HEK293 (cell line): ENCODE data around the gene MMP27.

Source experiments
- CTCF ChIP-seq: fragments of 450-650 bp; formaldehyde crosslinking; IDR thresholded peaks from 2 replicates; pipeline ENCODE4 v1.5.1; 2016; ENCODE audit warnings: missing biosample characterization, missing genetic modification characterization
- PRDM4 ChIP-seq: fragments of 450-650 bp; formaldehyde crosslinking; IDR thresholded peaks from 2 replicates; pipeline ENCODE4 v1.5.1; 2017; ENCODE audit warnings: missing biosample characterization, missing genetic modification characterization
- TCF7L2 ChIP-seq: IDR thresholded peaks from 2 replicates; pipeline ENCODE4 v1.6.1; 2011; ENCODE audit warnings: low read depth, mild to moderate bottlenecking, inconsistent platforms, low read length, moderate library complexity, borderline replicate concordance
- YY1 ChIP-seq: fragments of 450-650 bp; formaldehyde crosslinking; IDR thresholded peaks from 2 replicates; pipeline ENCODE4 v1.5.1; 2018; ENCODE audit warnings: missing biosample characterization, missing genetic modification characterization
- ZBTB49 ChIP-seq: fragments of 450-650 bp; formaldehyde crosslinking; IDR thresholded peaks from 2 replicates; pipeline ENCODE4 v1.5.1; 2016; ENCODE audit warnings: missing biosample characterization, missing genetic modification characterization, low read depth
- ZBTB7A ChIP-seq: fragments of 450-650 bp; formaldehyde crosslinking; IDR thresholded peaks from 2 replicates; pipeline ENCODE4 v1.5.1; 2016; ENCODE audit warnings: low read depth, missing biosample characterization, missing genetic modification characterization
- ZNF19 ChIP-seq: fragments of 450-650 bp; formaldehyde crosslinking; IDR thresholded peaks from 2 replicates; pipeline ENCODE4; 2016; ENCODE audit warnings: missing biosample characterization, missing genetic modification characterization, low read depth
- ZNF274 ChIP-seq, 2 experiments: fragments of 200-500 bp in 1 of 2; fragments of 450-650 bp in 1 of 2; sonication (Bioruptor generic) in 1 of 2; formaldehyde crosslinking in 1 of 2; IDR thresholded peaks; 2 replicates each; pipeline versions ENCODE4 v1.5.1 to v1.6.1; 2014 to 2016; ENCODE audit warnings: borderline replicate concordance in 1 of 2, inconsistent platforms in 1 of 2, low read length in 1 of 2, missing biosample characterization in 1 of 2, missing genetic modification characterization in 1 of 2
- ZNF501 ChIP-seq: fragments of 450-650 bp; formaldehyde crosslinking; IDR thresholded peaks from 2 replicates; pipeline ENCODE4 v1.5.1; 2016; ENCODE audit warnings: missing biosample characterization, missing genetic modification characterization
- ZNF645 ChIP-seq: fragments of 450-650 bp; formaldehyde crosslinking; IDR thresholded peaks from 2 replicates; pipeline ENCODE4; 2016; ENCODE audit warnings: missing biosample characterization, missing genetic modification characterization
- ZNF777 ChIP-seq: fragments of 450-650 bp; formaldehyde crosslinking; IDR thresholded peaks from 2 replicates; pipeline ENCODE4 v1.5.1; 2017; ENCODE audit warnings: missing biosample characterization, missing genetic modification characterization, borderline replicate concordance
- TF ChIP-seq, protein P1 (sequence below): fragments of 450-650 bp; formaldehyde crosslinking; IDR thresholded peaks from 2 replicates; pipeline ENCODE4 v1.5.1; 2016; ENCODE audit warnings: missing biosample characterization, missing genetic modification characterization, low read depth

DNA sequence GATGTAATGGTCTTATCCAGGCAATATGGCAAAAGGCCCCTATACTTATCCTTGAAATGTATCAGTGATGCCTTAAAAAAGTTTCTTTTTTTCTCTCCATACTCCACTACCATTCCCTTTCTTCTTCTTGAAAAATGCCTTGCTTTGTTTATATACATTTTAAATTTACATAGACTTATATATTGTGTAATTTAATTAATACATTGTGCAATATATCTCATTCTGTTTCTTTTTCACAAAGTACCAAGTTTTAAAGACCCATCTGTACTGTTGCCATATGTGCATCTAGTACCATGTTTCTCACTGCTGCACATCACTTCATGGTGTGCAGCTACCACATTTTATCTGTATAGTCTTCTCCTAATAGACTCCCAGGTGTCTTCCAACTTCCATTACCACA is 11.7 kb upstream of the MMP27 start:
- TF ChIP-seq CTCF (tag by site-specific recombination), result no peak
- no peak for TF ChIP-seq ZNF777
- no peak for TF ChIP-seq ZBTB7A (tag by site-specific recombination)
- TF ChIP-seq ZNF274 (IDR thresholded peaks at IDR 0.05; ENCODE audit: low read length), result no peak
- no peak for TF ChIP-seq ZNF274 (tag by site-specific recombination; IDR thresholded peaks at IDR 0.05; ENCODE audit: borderline replicate concordance)
- no peak for TF ChIP-seq TCF7L2
- TF ChIP-seq ZNF501, result no peak
- TF ChIP-seq ZNF645, result no peak
- no peak for TF ChIP-seq ZBTB49 (tag by site-specific recombination)
- TF ChIP-seq ZNF19 (tag by site-specific recombination), result no peak
- TF ChIP-seq, protein P1, sequence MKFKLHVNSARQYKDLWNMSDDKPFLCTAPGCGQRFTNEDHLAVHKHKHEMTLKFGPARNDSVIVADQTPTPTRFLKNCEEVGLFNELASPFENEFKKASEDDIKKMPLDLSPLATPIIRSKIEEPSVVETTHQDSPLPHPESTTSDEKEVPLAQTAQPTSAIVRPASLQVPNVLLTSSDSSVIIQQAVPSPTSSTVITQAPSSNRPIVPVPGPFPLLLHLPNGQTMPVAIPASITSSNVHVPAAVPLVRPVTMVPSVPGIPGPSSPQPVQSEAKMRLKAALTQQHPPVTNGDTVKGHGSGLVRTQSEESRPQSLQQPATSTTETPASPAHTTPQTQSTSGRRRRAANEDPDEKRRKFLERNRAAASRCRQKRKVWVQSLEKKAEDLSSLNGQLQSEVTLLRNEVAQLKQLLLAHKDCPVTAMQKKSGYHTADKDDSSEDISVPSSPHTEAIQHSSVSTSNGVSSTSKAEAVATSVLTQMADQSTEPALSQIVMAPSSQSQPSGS (tag by site-specific recombination), result no peak
- no peak for TF ChIP-seq YY1 (tag by site-specific recombination)
- no peak for TF ChIP-seq PRDM4 (tag by site-specific recombination)
